Stimulated activated CD4-positive, alpha-beta T cell treated with anti-CD3 and anti-CD28 coated beads, Interleukin-12 subunit alpha, Interleukin-12 subunit beta, amount 100 ng/mL, for 24 hours (primary cell): ENCODE results near the gene WNT3A.

ENCODE experiments used
- DNase-seq, 2 experiments: peaks; one replicate each; pipeline ENCODE4 v3.0.0-alpha.2; 2020; ENCODE audit warnings: low read depth in 2 of 2

Gene WNT3A

GRCh38 chr1:228070173-228070572 is 63.4 kb downstream of the WNT3A start:
- no peak for DNase-seq

- DNase-seq, result no peak
Observed at GRCh38 chr1:228070851-228071250, 64.1 kb downstream of the WNT3A start.

- DNase-seq, result no peak
Observed at GRCh38 chr1:228071839-228072657, 65.2 kb downstream of the WNT3A start.

- no peak for DNase-seq
Observed at GRCh38 chr1:228072658-228073043, 65.9 kb downstream of the WNT3A start.

GRCh38 chr1:228073061-228073856 is 66.5 kb downstream of the WNT3A start:
- no peak for DNase-seq

- DNase-seq, result no peak
Observed at GRCh38 chr1:228073857-228074545, 67.2 kb downstream of the WNT3A start.

GRCh38 chr1:228074954-228075730 is 68.3 kb downstream of the WNT3A start:
- DNase-seq, result no peak

- no peak for DNase-seq
Observed at GRCh38 chr1:228075801-228076271, 69.0 kb downstream of the WNT3A start.

GRCh38 chr1:228076796-228077430 is 70.1 kb downstream of the WNT3A start:
- DNase-seq, result no peak

- no peak for DNase-seq
Observed at GRCh38 chr1:228077565-228078330, 71.0 kb downstream of the WNT3A start.

- DNase-seq, result no peak
Observed at GRCh38 chr1:228079013-228079412, 72.2 kb downstream of the WNT3A start.

- DNase-seq, result no peak
Observed at GRCh38 chr1:228079601-228080263, 72.9 kb downstream of the WNT3A start.

- DNase-seq, result no peak
Observed at GRCh38 chr1:228081144-228081543, 74.3 kb downstream of the WNT3A start.

GRCh38 chr1:228081578-228082213 is 74.9 kb downstream of the WNT3A start:
- no peak for DNase-seq

GRCh38 chr1:228082214-228082917 is 75.6 kb downstream of the WNT3A start, which contains the start of gene ARF1:
Gene ARF1, plus strand, starts transcription at chr1:228082708. Its CDS starts 14,407 bp downstream, at chr1:228097115.
- peak; percentile 84 to 89 for DNase-seq

GRCh38 chr1:228082918-228083870 is 76.4 kb downstream of the WNT3A start:
- DNase-seq, result no peak

GRCh38 chr1:228083871-228084278 is 77.1 kb downstream of the WNT3A start:
- no peak for DNase-seq
